IMR-90 (cell line): ENCODE measurements around the gene CAPN2. TPM values are rescaled to one million over a fixed set of nuclear protein-coding genes. Genes with fewer than 3 reads are reported as not detected.

ENCODE experiments used
- ATAC-seq: fragments of 200-7000 bp; cut with Tn5 transposase; 2 replicates; pipeline ENCODE4 v1.9.1; 2020; ENCODE audit warnings: low read depth, mild to moderate bottlenecking, moderate library complexity
- BruUV-seq: library from RNA; stranded (reverse); fragments of 400-500 nt; replicated peaks from 2 replicates; lab custom pipeline; 2021; lab: Mats Ljungman, UMichigan
- CTCF ChIA-PET: fragments of 300-600 bp; formaldehyde crosslinking; extraction: SDS; loops from one replicate; lab custom pipeline; 2021; ENCODE audit warnings: antibody characterized with exemption; lab: Yijun Ruan, JAX
- POLR2A ChIA-PET: fragments of 300-600 bp; sonication (Branson Sonifier 250); formaldehyde crosslinking; loops from one replicate; lab custom pipeline; 2022; ENCODE audit warnings: antibody characterized with exemption; ENCODE audit not compliant: unreplicated experiment; lab: Charles Lee
- DNase-seq: peaks from one replicate; pipeline ENCODE4 v3.0.0; 2013
- H2AFZ ChIP-seq: replicated peaks from 2 replicates; pipeline ENCODE3; 2013; ENCODE audit warnings: low read length, mild to moderate bottlenecking; ENCODE audit not compliant: poor library complexity
- H2AK5ac ChIP-seq: 2 replicates; pipeline ENCODE4 v1.6.1; 2013; ENCODE audit warnings: low read depth, low read length, inconsistent platforms
- H2AK9ac ChIP-seq: replicated peaks from 2 replicates; pipeline ENCODE3; 2013; ENCODE audit warnings: mild to moderate bottlenecking, low read depth, low read length, moderate library complexity; ENCODE audit not compliant: poor library complexity
- H2BK120ac ChIP-seq: 2 replicates; pipeline ENCODE4 v1.6.1; 2013; ENCODE audit warnings: low read depth, low read length, inconsistent platforms
- H2BK15ac ChIP-seq: 3 replicates; pipeline ENCODE4 v1.6.1; 2013; ENCODE audit warnings: low read depth, low read length, inconsistent platforms
- H2BK20ac ChIP-seq: 2 replicates; pipeline ENCODE4 v1.6.1; 2013; ENCODE audit warnings: low read depth, mild to moderate bottlenecking, inconsistent platforms, low read length, moderate library complexity
- H2BK5ac ChIP-seq: 2 replicates; pipeline ENCODE4 v1.6.1; 2013; ENCODE audit warnings: mild to moderate bottlenecking, low read depth, low read length, inconsistent platforms; ENCODE audit not compliant: poor library complexity, severe bottlenecking
- H3K14ac ChIP-seq: replicated peaks from 2 replicates; pipeline ENCODE4 v1.6.1; 2013; ENCODE audit warnings: low read depth, low read length, inconsistent platforms
- H3K18ac ChIP-seq: 2 replicates; pipeline ENCODE4 v1.6.1; 2013; ENCODE audit warnings: low read depth, low read length, control low read depth
- H3K23ac ChIP-seq: 2 replicates; pipeline ENCODE4 v1.6.1; 2013; ENCODE audit warnings: low read depth, low read length, inconsistent platforms
- H3K27ac ChIP-seq: 2 replicates; pipeline ENCODE4 v1.5.1; 2013; ENCODE audit warnings: mild to moderate bottlenecking, control low read depth, low read length; ENCODE audit not compliant: insufficient read depth
- H3K27me3 ChIP-seq: 2 replicates; pipeline ENCODE4 v1.6.1; 2013; ENCODE audit warnings: low read length; ENCODE audit not compliant: control insufficient read depth, insufficient read depth
- H3K36me3 ChIP-seq: 2 replicates; pipeline ENCODE4 v1.6.1; 2013; ENCODE audit warnings: low read length, mixed read lengths; ENCODE audit not compliant: control insufficient read depth, insufficient read depth
- H3K4ac ChIP-seq: 2 replicates; pipeline ENCODE4 v1.6.1; 2013; ENCODE audit warnings: low read depth, low read length, inconsistent platforms
- H3K4me1 ChIP-seq: 2 replicates; pipeline ENCODE4 v1.6.1; 2013; ENCODE audit warnings: low read length, mixed read lengths; ENCODE audit not compliant: control insufficient read depth, insufficient read depth
- H3K4me2 ChIP-seq: 2 replicates; pipeline ENCODE4 v1.6.1; 2013; ENCODE audit warnings: low read depth, mild to moderate bottlenecking, control low read depth, low read length, moderate library complexity
- H3K4me3 ChIP-seq: 2 replicates; pipeline ENCODE4 v1.5.1; 2013; ENCODE audit warnings: low read depth, mild to moderate bottlenecking, control low read depth, low read length, moderate library complexity; ENCODE audit not compliant: insufficient read depth
- H3K56ac ChIP-seq: 2 replicates; pipeline ENCODE4 v1.6.1; 2013; ENCODE audit warnings: low read length, inconsistent platforms; ENCODE audit not compliant: insufficient read depth; ENCODE audit errors: extremely low read depth
- H3K79me1 ChIP-seq, 2 experiments: 2 replicates each; pipeline ENCODE4 v1.6.1; 2013; ENCODE audit warnings: low read length in 2 of 2, inconsistent platforms in 1 of 2, low read depth in 1 of 2
- H3K9ac ChIP-seq: 2 replicates; pipeline ENCODE4 v1.6.1; 2013; ENCODE audit warnings: low read depth, low read length, control low read depth
- H3K9me1 ChIP-seq: 2 replicates; pipeline ENCODE4 v1.6.1; 2013; ENCODE audit warnings: low read length, inconsistent platforms; ENCODE audit not compliant: insufficient read depth
- H3K9me3 ChIP-seq: 2 replicates; pipeline ENCODE4 v1.6.1; 2013; ENCODE audit warnings: low read length; ENCODE audit not compliant: control insufficient read depth, insufficient read depth
- H4K20me1 ChIP-seq: 2 replicates; pipeline ENCODE4 v1.6.1; 2013; ENCODE audit warnings: low read length, inconsistent platforms; ENCODE audit not compliant: insufficient read depth
- H4K5ac ChIP-seq: 2 replicates; pipeline ENCODE4 v1.6.1; 2013; ENCODE audit warnings: mild to moderate bottlenecking, low read depth, low read length, control low read depth
- H4K8ac ChIP-seq, 2 experiments: 2 replicates each; pipeline ENCODE4 v1.6.1; 2013; ENCODE audit warnings: low read depth in 2 of 2, low read length in 2 of 2, control low read depth in 1 of 2, inconsistent platforms in 1 of 2
- H4K91ac ChIP-seq: 2 replicates; pipeline ENCODE4 v1.6.1; 2013; ENCODE audit warnings: low read depth, low read length, inconsistent platforms; ENCODE audit not compliant: insufficient read depth
- BHLHE40 ChIP-seq: fragments of 150-350 bp; IDR thresholded peaks from 2 replicates; pipeline ENCODE4 v1.6.1; 2016; ENCODE audit warnings: mild to moderate bottlenecking, low read depth, low read length
- CEBPB ChIP-seq: IDR thresholded peaks from 2 replicates; pipeline ENCODE4 v1.6.1; 2012; ENCODE audit warnings: low read depth, low read length, improper control_type of control experiment
- CHD1 ChIP-seq: IDR thresholded peaks from 2 replicates; pipeline ENCODE4 v1.6.1; 2012; ENCODE audit warnings: low read depth, low read length, improper control_type of control experiment
- FOS ChIP-seq: fragments of 150-350 bp; IDR thresholded peaks from 2 replicates; pipeline ENCODE4 v1.6.1; 2016; ENCODE audit warnings: low read depth, low read length
- MAFK ChIP-seq: IDR thresholded peaks from 2 replicates; pipeline ENCODE4 v1.6.1; 2012; ENCODE audit warnings: low read depth, low read length, improper control_type of control experiment
- MAZ ChIP-seq: IDR thresholded peaks from 2 replicates; pipeline ENCODE4 v1.6.1; 2012; ENCODE audit warnings: low read depth, mild to moderate bottlenecking, low read length, improper control_type of control experiment, moderate library complexity, borderline replicate concordance
- MXI1 ChIP-seq: IDR thresholded peaks from 2 replicates; pipeline ENCODE4 v1.6.1; 2012; ENCODE audit warnings: low read depth, mild to moderate bottlenecking, low read length, moderate library complexity, borderline replicate concordance
- NFE2L2 ChIP-seq: fragments of 150-350 bp; IDR thresholded peaks from 2 replicates; pipeline ENCODE4 v1.6.1; 2016; ENCODE audit warnings: low read depth, mild to moderate bottlenecking, low read length
- POLR2A ChIP-seq: IDR thresholded peaks from 2 replicates; pipeline ENCODE4 v1.6.1; 2012; ENCODE audit warnings: mild to moderate bottlenecking, low read depth, low read length
- RAD21 ChIP-seq: IDR thresholded peaks from 2 replicates; pipeline ENCODE4 v1.6.1; 2012; ENCODE audit warnings: low read length, improper control_type of control experiment
- RCOR1 ChIP-seq: IDR thresholded peaks from 2 replicates; pipeline ENCODE4 v1.6.1; 2012; ENCODE audit warnings: mild to moderate bottlenecking, low read length, improper control_type of control experiment; ENCODE audit not compliant: insufficient replicate concordance
- RFX5 ChIP-seq: IDR thresholded peaks from 2 replicates; pipeline ENCODE4 v1.8.0; 2012; ENCODE audit warnings: low read depth, mild to moderate bottlenecking, low read length, moderate library complexity
- SMC3 ChIP-seq: fragments of 150-350 bp; IDR thresholded peaks from 2 replicates; pipeline ENCODE4 v1.6.1; 2016; ENCODE audit warnings: low read depth, mild to moderate bottlenecking, antibody characterized with exemption, low read length, moderate library complexity
- WGBS, 2 experiments: methylation state at CpG; one replicate each; pipeline versions ENCODE4 v1.1.5 to v1.1.7; 2013; ENCODE audit warnings: missing lambda C conversion rate in 2 of 2; ENCODE audit not compliant: insufficient read length in 1 of 2; ENCODE audit errors: extremely low coverage in 2 of 2; 5-methylcytosine and 5-hydroxymethylcytosine counted together
- dilution Hi-C: fragments of 300-500 bp; cut with HindIII; formaldehyde crosslinking; loops from one replicate; pipeline ENCODE4 v1.14.3; 2018; ENCODE audit warnings: low sequenced_read_pairs; ENCODE audit not compliant: unreplicated experiment
- in situ Hi-C: fragments of 300-500 bp; cut with MboI; formaldehyde crosslinking; loops from 3 replicates; pipeline ENCODE4 v1.14.3; 2019; ENCODE audit warnings: low sequenced_read_pairs, inconsistent platforms, mixed read lengths
- intact Hi-C: fragments of 100-400 bp; cut with micrococcal nuclease; formaldehyde crosslinking; loops from 2 replicates; pipeline ENCODE4 v1.10.0; 2022
- polyA plus RNA-seq, 3 experiments: library from polyadenylated mRNA; depleted of rRNA; stranded (reverse); fragments of >200 nt; gene quantifications; 2 replicates each; pipeline ENCODE4 v1.2.3, GENCODE V29; 2012; ENCODE audit warnings: low replicate concordance in 1 of 3
- total RNA-seq: library from RNA; depleted of rRNA; stranded (reverse); fragments of >200 nt; gene quantifications from 2 replicates; pipeline ENCODE4 v1.2.3, GENCODE V29; 2012
- TF ChIP-seq, protein P1 (sequence below): fragments of 150-350 bp; IDR thresholded peaks from 2 replicates; pipeline ENCODE4 v1.6.1; 2017; ENCODE audit warnings: mild to moderate bottlenecking, antibody characterized with exemption, low read length, low read depth
- TF ChIP-seq, protein P2 (sequence below): fragments of 150-350 bp; IDR thresholded peaks from 2 replicates; pipeline ENCODE4 v1.6.1; 2016; ENCODE audit warnings: low read depth, mild to moderate bottlenecking, low read length, moderate library complexity, borderline replicate concordance
- TF ChIP-seq, protein P3 (sequence below): conservative IDR thresholded peaks from 2 replicates; pipeline ENCODE4 v1.5.1; 2012; ENCODE audit warnings: mild to moderate bottlenecking, low read depth, low read length, improper control_type of control experiment

Gene CAPN2
- total and polyA plus RNA-seq, 2 of the 4 experiments (the other 2 are of a cell fraction), result 339 to 430 TPM

DNA sequence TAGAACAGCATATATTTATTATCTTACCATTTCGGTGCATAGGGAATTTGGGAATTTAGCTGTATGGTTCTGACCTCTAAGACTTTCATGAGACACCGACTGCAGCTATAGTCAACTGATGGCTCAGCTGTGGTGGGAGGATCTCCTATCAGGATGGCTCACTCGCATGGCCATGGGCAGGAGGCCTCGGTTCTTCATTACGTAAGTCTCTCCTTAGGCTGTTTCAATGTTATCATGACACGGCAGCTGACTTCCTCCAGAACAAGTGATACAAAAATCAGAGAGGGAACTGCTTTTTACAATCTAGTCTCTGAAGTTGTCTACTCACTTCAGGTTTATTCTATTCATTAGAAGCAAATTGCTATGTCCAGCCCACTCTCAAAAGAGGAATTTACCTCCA, 33.5 kb upstream of the CAPN2 start:
- Histone ChIP-seq H4K20me1 (no peaks in the 10 kb centered on the region), H3K27me3 (peaks cover 25% of the 10 kb centered on the region), H2BK20ac (no peak overlapping the region), H2AK5ac (no peak overlapping the region), H3K4me3 (no peak overlapping the region), H3K9me3 (peaks cover 2% of the 10 kb centered on the region; the same call in 1 of the 2 replicates), H3K14ac (no peak overlapping the region), H2AFZ (no peak overlapping the region), H3K4me2 (no peak overlapping the region), H3K36me3 (no peaks in the 10 kb centered on the region), H2AK9ac (no peak overlapping the region), H4K8ac (no peak overlapping the region), H2BK120ac (no peak overlapping the region), H4K91ac (no peak overlapping the region), H3K4ac (no peak overlapping the region), H4K5ac (no peak overlapping the region), H3K9ac (no peak overlapping the region), H2BK5ac (no peak overlapping the region), H2BK15ac (no peak overlapping the region), H3K9me1 (no peaks in the 10 kb centered on the region), H3K79me1 (no peaks in the 10 kb centered on the region), H3K27ac (no peak overlapping the region), H3K4me1 (no peaks in the 10 kb centered on the region), H3K18ac (no peak overlapping the region), H3K56ac (no peak overlapping the region), H3K23ac (no peak overlapping the region)
- no peak for DNase-seq
- POLR2A ChIA-PET, result no interaction called here
- TF ChIP-seq CEBPB (no peak), POLR2A (no peak), BHLHE40 (no peak), MXI1 (no peak), RCOR1 (no peak), MAZ (no peak), NFE2L2 (no peak), SMC3 (no peak), MAFK (no peak), RFX5 (no peak), RAD21 (no peak), CHD1 (no peak), FOS (no peak)
- TF ChIP-seq, protein P1, sequence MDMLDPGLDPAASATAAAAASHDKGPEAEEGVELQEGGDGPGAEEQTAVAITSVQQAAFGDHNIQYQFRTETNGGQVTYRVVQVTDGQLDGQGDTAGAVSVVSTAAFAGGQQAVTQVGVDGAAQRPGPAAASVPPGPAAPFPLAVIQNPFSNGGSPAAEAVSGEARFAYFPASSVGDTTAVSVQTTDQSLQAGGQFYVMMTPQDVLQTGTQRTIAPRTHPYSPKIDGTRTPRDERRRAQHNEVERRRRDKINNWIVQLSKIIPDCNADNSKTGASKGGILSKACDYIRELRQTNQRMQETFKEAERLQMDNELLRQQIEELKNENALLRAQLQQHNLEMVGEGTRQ, result no peak
- TF ChIP-seq, protein P2, sequence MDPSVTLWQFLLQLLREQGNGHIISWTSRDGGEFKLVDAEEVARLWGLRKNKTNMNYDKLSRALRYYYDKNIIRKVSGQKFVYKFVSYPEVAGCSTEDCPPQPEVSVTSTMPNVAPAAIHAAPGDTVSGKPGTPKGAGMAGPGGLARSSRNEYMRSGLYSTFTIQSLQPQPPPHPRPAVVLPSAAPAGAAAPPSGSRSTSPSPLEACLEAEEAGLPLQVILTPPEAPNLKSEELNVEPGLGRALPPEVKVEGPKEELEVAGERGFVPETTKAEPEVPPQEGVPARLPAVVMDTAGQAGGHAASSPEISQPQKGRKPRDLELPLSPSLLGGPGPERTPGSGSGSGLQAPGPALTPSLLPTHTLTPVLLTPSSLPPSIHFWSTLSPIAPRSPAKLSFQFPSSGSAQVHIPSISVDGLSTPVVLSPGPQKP, result no peak
- TF ChIP-seq, protein P3, sequence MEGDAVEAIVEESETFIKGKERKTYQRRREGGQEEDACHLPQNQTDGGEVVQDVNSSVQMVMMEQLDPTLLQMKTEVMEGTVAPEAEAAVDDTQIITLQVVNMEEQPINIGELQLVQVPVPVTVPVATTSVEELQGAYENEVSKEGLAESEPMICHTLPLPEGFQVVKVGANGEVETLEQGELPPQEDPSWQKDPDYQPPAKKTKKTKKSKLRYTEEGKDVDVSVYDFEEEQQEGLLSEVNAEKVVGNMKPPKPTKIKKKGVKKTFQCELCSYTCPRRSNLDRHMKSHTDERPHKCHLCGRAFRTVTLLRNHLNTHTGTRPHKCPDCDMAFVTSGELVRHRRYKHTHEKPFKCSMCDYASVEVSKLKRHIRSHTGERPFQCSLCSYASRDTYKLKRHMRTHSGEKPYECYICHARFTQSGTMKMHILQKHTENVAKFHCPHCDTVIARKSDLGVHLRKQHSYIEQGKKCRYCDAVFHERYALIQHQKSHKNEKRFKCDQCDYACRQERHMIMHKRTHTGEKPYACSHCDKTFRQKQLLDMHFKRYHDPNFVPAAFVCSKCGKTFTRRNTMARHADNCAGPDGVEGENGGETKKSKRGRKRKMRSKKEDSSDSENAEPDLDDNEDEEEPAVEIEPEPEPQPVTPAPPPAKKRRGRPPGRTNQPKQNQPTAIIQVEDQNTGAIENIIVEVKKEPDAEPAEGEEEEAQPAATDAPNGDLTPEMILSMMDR, result no peak
- no peak for ATAC-seq
- 70% methylated on average over 2 of the region's 6 CpGs; no CpG with 5 or more reads in 1 of the 2 experiments for WGBS, 2 experiments
- CTCF ChIA-PET, result no interaction called here
- intact Hi-C loops, result no loop called here
- BruUV-seq, result no TSS peak
- in situ Hi-C loops, result no loop called here
- dilution Hi-C loops, result no loop called here
